Smooth muscle cell (in vitro differentiated cells): ENCODE results near the gene IL31. TPM values are rescaled to one million over a fixed set of nuclear protein-coding genes. Genes with fewer than 3 reads are reported as not detected.

ENCODE experiments used
- DNase-seq: peaks from one replicate; lab custom pipeline; 2025; ENCODE audit not compliant: unreplicated experiment; lab: John Stamatoyannopoulos, UW
- H2AFZ ChIP-seq: fragments of 200-600 bp; sonication (generic); 2 replicates; pipeline ENCODE4 v1.6.0; 2016; ENCODE audit warnings: antibody characterized with exemption, low read depth, mild to moderate bottlenecking
- H3F3A ChIP-seq: fragments of 200-600 bp; sonication (generic); 2 replicates; pipeline ENCODE4 v1.6.0; 2017; ENCODE audit warnings: antibody characterized with exemption, low read depth
- H3K27ac ChIP-seq: fragments of 200-600 bp; sonication (generic); 2 replicates; pipeline ENCODE4 v1.5.1; 2016; ENCODE audit warnings: low read depth, mild to moderate bottlenecking
- H3K27me3 ChIP-seq: fragments of 200-600 bp; sonication (generic); 2 replicates; pipeline ENCODE4 v1.6.1; 2016; ENCODE audit warnings: low read depth, mild to moderate bottlenecking
- H3K36me3 ChIP-seq: fragments of 200-600 bp; sonication (generic); 2 replicates; pipeline ENCODE4 v1.5.1; 2016; ENCODE audit warnings: low read depth
- H3K4me1 ChIP-seq: fragments of 200-600 bp; sonication (generic); 2 replicates; pipeline ENCODE4 v1.5.1; 2016; ENCODE audit warnings: low read depth
- H3K4me2 ChIP-seq: fragments of 200-600 bp; sonication (generic); 2 replicates; pipeline ENCODE4 v1.6.0; 2016; ENCODE audit warnings: mild to moderate bottlenecking
- H3K4me3 ChIP-seq: fragments of 200-600 bp; sonication (generic); 2 replicates; pipeline ENCODE4 v1.5.1; 2016; ENCODE audit warnings: mild to moderate bottlenecking
- H3K79me2 ChIP-seq: fragments of 200-600 bp; sonication (generic); 2 replicates; pipeline ENCODE4 v1.6.0; 2016; ENCODE audit warnings: low read depth, mild to moderate bottlenecking
- H3K9ac ChIP-seq: fragments of 200-600 bp; sonication (generic); 2 replicates; pipeline ENCODE4 v1.6.0; 2016; ENCODE audit warnings: low read depth
- H3K9me3 ChIP-seq: fragments of 200-600 bp; sonication (generic); replicated peaks from 2 replicates; pipeline ENCODE4 v1.5.1; 2016; ENCODE audit warnings: low read depth
- H4K20me1 ChIP-seq: fragments of 200-600 bp; sonication (generic); 2 replicates; pipeline ENCODE4 v1.6.0; 2016; ENCODE audit warnings: low read depth
- WGBS: methylation state at CpG from one replicate; pipeline ENCODE4 v1.1.7; 2016; ENCODE audit warnings: low lambda C conversion rate; 5-methylcytosine and 5-hydroxymethylcytosine counted together
- polyA plus RNA-seq: library from polyadenylated mRNA; unstranded; fragments of >200 nt; fragmentation: Nextera tagmentation; extraction: Ambion mirVana; gene quantifications from 2 replicates; pipeline ENCODE4 v1.2.1, GENCODE V29; 2016
- total RNA-seq: library from RNA; depleted of rRNA; stranded (reverse); fragments of >200 nt; gene quantifications from 2 replicates; pipeline ENCODE4 v1.2.3, GENCODE V29; 2014
- TF ChIP-seq, protein P1 (sequence below): fragments of 200-600 bp; sonication (generic); IDR thresholded peaks from 2 replicates; pipeline ENCODE4 v1.5.1; 2017; ENCODE audit warnings: borderline replicate concordance, mild to moderate bottlenecking, antibody characterized with exemption; ENCODE audit not compliant: insufficient read depth, poor library complexity, severe bottlenecking

IL31 gene
- total and polyA plus RNA-seq, 2 experiments from 2014 or later = not detected

- TF ChIP-seq, protein P1, sequence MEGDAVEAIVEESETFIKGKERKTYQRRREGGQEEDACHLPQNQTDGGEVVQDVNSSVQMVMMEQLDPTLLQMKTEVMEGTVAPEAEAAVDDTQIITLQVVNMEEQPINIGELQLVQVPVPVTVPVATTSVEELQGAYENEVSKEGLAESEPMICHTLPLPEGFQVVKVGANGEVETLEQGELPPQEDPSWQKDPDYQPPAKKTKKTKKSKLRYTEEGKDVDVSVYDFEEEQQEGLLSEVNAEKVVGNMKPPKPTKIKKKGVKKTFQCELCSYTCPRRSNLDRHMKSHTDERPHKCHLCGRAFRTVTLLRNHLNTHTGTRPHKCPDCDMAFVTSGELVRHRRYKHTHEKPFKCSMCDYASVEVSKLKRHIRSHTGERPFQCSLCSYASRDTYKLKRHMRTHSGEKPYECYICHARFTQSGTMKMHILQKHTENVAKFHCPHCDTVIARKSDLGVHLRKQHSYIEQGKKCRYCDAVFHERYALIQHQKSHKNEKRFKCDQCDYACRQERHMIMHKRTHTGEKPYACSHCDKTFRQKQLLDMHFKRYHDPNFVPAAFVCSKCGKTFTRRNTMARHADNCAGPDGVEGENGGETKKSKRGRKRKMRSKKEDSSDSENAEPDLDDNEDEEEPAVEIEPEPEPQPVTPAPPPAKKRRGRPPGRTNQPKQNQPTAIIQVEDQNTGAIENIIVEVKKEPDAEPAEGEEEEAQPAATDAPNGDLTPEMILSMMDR = no peak
- Histone ChIP-seq H4K20me1 (no peaks in the 10 kb centered on the region), H3K4me2 (no peak overlapping the region), H3K36me3 (no peaks in the 10 kb centered on the region), H3K9ac (no peak overlapping the region), H3K27ac (no peak overlapping the region), H3K4me1 (no peaks in the 10 kb centered on the region), H2AFZ (no peak overlapping the region), H3K79me2 (no peaks in the 10 kb centered on the region), H3K4me3 (no peak overlapping the region), H3K9me3 (no peaks in the 10 kb centered on the region), H3F3A (no peaks in the 10 kb centered on the region), H3K27me3 (no peaks in the 10 kb centered on the region)
- WGBS = 84% methylated on average over 11 of the region's 11 CpGs
- no peak for DNase-seq
These were observed 36.3 kb downstream of the IL31 start for GRCh38 chr12:122137681-122138080.

DNA sequence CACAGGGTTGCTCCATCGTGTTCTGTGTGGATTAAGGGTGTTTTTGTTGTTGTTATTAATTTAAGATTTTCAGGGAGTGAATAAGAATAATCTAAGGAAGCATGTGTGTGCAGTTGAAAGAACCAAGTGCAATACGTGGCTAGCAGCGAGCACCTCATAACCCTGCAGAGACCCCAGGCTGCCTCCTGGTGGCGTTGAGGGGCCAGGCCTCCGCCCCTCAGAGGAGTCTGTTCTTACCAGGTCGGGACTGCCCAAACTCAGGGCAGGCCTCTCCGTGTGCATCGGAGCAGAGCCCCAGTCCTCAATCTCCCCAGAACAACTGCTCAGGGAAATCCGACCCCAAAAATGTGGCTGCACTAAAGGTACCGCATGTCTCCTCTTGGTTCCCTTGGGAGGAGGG, 36.8 kb downstream of the IL31 start:
- Histone ChIP-seq H3K4me2 (no peak overlapping the region), H3F3A (no peaks in the 10 kb centered on the region), H3K27ac (no peak overlapping the region), H3K36me3 (no peaks in the 10 kb centered on the region), H3K27me3 (no peaks in the 10 kb centered on the region), H2AFZ (no peak overlapping the region), H3K9ac (no peak overlapping the region), H3K4me1 (no peaks in the 10 kb centered on the region), H3K79me2 (no peaks in the 10 kb centered on the region), H3K9me3 (no peaks in the 10 kb centered on the region), H4K20me1 (no peaks in the 10 kb centered on the region), H3K4me3 (no peak overlapping the region)
- TF ChIP-seq, protein P1 = no peak
- 81% methylated on average over 10 of the region's 10 CpGs for WGBS
- DNase-seq = no peak

DNA sequence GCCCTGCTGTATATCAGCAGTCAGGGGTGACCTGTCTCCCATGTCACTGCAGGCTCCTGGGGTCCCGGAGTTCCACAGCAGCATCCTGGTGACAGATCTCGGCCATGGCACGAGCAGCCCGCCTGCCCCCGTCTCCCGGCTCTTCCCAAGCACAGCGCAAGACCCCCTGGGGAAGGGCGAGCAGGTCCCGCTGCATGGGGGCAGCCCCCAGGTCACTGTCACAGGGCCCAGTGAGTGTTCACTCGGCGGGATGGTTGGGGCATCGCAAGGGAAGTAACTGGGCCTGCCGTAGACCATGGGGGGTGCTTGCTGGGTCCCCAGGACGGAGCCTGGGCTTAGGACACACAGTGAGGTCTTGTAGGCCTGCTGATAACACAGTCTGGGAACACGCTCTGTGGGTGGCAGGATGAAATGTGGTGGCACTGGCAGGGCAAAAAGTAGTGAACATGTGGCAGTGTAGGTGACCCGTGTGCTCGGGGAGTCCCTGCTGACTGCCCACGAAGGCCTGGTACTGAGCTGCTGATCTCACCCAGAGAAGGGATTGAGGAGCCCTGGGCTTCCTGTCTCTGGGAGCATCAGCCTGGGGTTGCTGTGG, 38.5 kb downstream of the IL31 start:
- no peaks in the 10 kb centered on the region for H4K20me1 ChIP-seq
- H3K4me2 ChIP-seq = no peak overlapping the region
- H3K9me3 ChIP-seq = no peaks in the 10 kb centered on the region
- no peak overlapping the region for H3K4me3 ChIP-seq
- H3K36me3 ChIP-seq = no peaks in the 10 kb centered on the region
- 98% methylated on average over 18 of the region's 18 CpGs for WGBS
- H3K9ac ChIP-seq = no peak overlapping the region
- H2AFZ ChIP-seq = no peak overlapping the region
- no peak for DNase-seq
- no peaks in the 10 kb centered on the region for H3K4me1 ChIP-seq
- no peak overlapping the region for H3K27ac ChIP-seq
- H3K79me2 ChIP-seq = no peaks in the 10 kb centered on the region
- no peaks in the 10 kb centered on the region for H3K27me3 ChIP-seq
- TF ChIP-seq, protein P1 = no peak
- no peaks in the 10 kb centered on the region for H3F3A ChIP-seq

DNA sequence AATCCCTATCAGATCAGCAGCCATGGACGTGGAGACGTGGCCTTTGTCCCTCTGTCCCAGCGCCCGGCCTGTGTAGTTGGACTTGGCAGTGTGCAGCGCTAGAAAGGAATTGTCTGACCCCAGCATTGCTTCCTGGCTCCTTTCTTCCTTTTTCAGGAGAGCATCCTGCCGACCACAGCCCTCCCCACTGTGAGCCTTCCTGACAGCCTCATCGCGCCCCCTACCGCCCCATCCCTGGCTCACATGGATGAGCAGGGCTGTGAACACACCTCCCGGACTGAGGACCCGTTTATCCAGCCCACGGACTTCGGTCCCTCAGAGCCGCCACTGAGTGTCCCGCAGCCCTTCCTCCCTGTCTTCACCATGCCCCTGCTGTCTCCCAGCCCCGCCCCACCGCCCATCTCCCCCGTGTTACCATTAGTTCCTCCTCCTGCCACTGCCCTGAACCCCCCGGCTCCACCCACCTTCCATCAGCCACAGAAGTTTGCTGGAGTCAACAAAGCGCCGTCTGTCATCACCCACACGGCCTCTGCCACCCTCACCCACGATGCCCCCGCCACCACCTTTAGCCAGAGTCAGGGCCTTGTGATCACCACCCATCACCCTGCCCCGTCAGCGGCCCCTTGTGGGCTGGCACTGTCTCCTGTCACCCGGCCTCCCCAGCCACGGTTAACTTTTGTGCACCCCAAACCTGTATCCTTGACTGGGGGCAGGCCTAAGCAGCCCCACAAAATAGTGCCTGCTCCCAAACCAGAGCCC, 40.6 kb downstream of the IL31 start:
- no peak overlapping the region for H3K4me3 ChIP-seq
- no peaks in the 10 kb centered on the region for H3K36me3 ChIP-seq
- no peak overlapping the region for H3K9ac ChIP-seq
- no peaks in the 10 kb centered on the region for H3K9me3 ChIP-seq
- H2AFZ ChIP-seq = no peak overlapping the region
- no peak overlapping the region for H3K4me2 ChIP-seq
- no peaks in the 10 kb centered on the region for H3K27me3 ChIP-seq
- H3K4me1 ChIP-seq = no peaks in the 10 kb centered on the region
- TF ChIP-seq, protein P1 = no peak
- no peak for DNase-seq
- 93% methylated on average over 20 of the region's 28 CpGs for WGBS
- no peak overlapping the region for H3K27ac ChIP-seq
- H4K20me1 ChIP-seq = no peaks in the 10 kb centered on the region
- H3K79me2 ChIP-seq = no peaks in the 10 kb centered on the region
- H3F3A ChIP-seq = no peaks in the 10 kb centered on the region
